Muscle of leg (tissue), 11 donors: ENCODE data around the gene BCAS1. TPM values are rescaled to one million over a fixed set of nuclear protein-coding genes. Genes with fewer than 3 reads are reported as not detected.
"Not testable (repeated sequence)": the region's sequence is repeated elsewhere in the genome, so short reads cannot be mapped to it uniquely, and the experiment has no call there.

Experiments used
- DNase-seq: peaks from one replicate; pipeline ENCODE4 v3.0.0; 2013
- H3K27ac ChIP-seq: one replicate; pipeline ENCODE4 v1.5.1; 2013; ENCODE audit warnings: mild to moderate bottlenecking, low read length, control low read depth
- H3K27me3 ChIP-seq: one replicate; pipeline ENCODE4 v1.6.1; 2013; ENCODE audit warnings: low read length; ENCODE audit not compliant: control insufficient read depth, insufficient read depth
- H3K36me3 ChIP-seq: one replicate; pipeline ENCODE4 v1.6.1; 2013; ENCODE audit warnings: low read length; ENCODE audit not compliant: control insufficient read depth, insufficient read depth
- H3K4me1 ChIP-seq: one replicate; pipeline ENCODE4 v1.6.1; 2013; ENCODE audit warnings: low read length; ENCODE audit not compliant: control insufficient read depth, insufficient read depth
- H3K4me3 ChIP-seq: one replicate; pipeline ENCODE4 v1.5.1; 2013; ENCODE audit warnings: low read length, control low read depth
- H3K9me3 ChIP-seq: replicated peaks from 2 replicates; pipeline ENCODE4 v1.6.1; 2013; ENCODE audit warnings: low read depth, low read length; ENCODE audit not compliant: control insufficient read depth
- WGBS: methylation state at CpG from one replicate; pipeline ENCODE4 v1.1.5; 2013; ENCODE audit warnings: missing lambda C conversion rate; ENCODE audit not compliant: insufficient coverage; 5-methylcytosine and 5-hydroxymethylcytosine counted together
- polyA plus RNA-seq, 8 donors: library from polyadenylated mRNA; unstranded; fragments of 120-200 nt; gene quantifications; one replicate each; pipeline versions ENCODE4 v1.2.1 to v1.2.3, GENCODE V29; 2013; ENCODE audit warnings: inconsistent platforms in 1 of 8, low replicate concordance in 1 of 8; ENCODE audit not compliant: insufficient read length in 8 of 8, insufficient read depth in 1 of 8
- total RNA-seq: library from RNA; stranded (reverse); fragments of 120-200 nt; gene quantifications from one replicate; pipeline ENCODE4 v1.2.4, GENCODE V29; 2013

Gene BCAS1
- total and polyA plus RNA-seq, 9 donors, result 2.6 to 11.4 (median 5.4) TPM

- not testable (repeated sequence) for H3K27me3 ChIP-seq, DNase-seq, H3K4me3 ChIP-seq, H3K4me1 ChIP-seq, H3K9me3 ChIP-seq, H3K36me3 ChIP-seq, H3K27ac ChIP-seq
- WGBS, result 100% methylated on average over 3 of the region's 7 CpGs
Measured at GRCh38 chr20:54006216-54006615, 64.2 kb downstream of the BCAS1 start.

GRCh38 chr20:54005524-54005923 is 64.9 kb downstream of the BCAS1 start:
- WGBS, result 94% methylated on average over 2 of the region's 4 CpGs
- no peaks in the 10 kb centered on the region for H3K27me3 ChIP-seq
- H3K27ac ChIP-seq, result no peak overlapping the region
- DNase-seq, result no peak
- no peaks in the 10 kb centered on the region for H3K4me1 ChIP-seq
- H3K4me3 ChIP-seq, result no peak overlapping the region
- peaks cover 8% of the 10 kb centered on the region for H3K9me3 ChIP-seq
- H3K36me3 ChIP-seq, result no peaks in the 10 kb centered on the region

- H3K4me1 ChIP-seq, result no peaks in the 10 kb centered on the region
- no peak overlapping the region for H3K27ac ChIP-seq
- H3K36me3 ChIP-seq, result no peaks in the 10 kb centered on the region
- no peak for DNase-seq
- peaks cover 8% of the 10 kb centered on the region for H3K9me3 ChIP-seq
- H3K4me3 ChIP-seq, result no peak overlapping the region
- no peaks in the 10 kb centered on the region for H3K27me3 ChIP-seq
Measured at GRCh38 chr20:54004445-54004844, 65.9 kb downstream of the BCAS1 start.

GRCh38 chr20:54002741-54003140 is 67.7 kb downstream of the BCAS1 start:
- no peaks in the 10 kb centered on the region for H3K36me3 ChIP-seq

GRCh38 chr20:54002056-54002575 is 68.3 kb downstream of the BCAS1 start:
- WGBS, result no CpG with 5 or more reads among the region's 2 CpGs
- Histone ChIP-seq H3K36me3 (no peaks in the 10 kb centered on the region), H3K9me3 (peaks cover 8% of the 10 kb centered on the region), H3K27me3 (peaks cover 3% of the 10 kb centered on the region), H3K27ac (no peak overlapping the region), H3K4me1 (no peaks in the 10 kb centered on the region), H3K4me3 (no peak overlapping the region)
- DNase-seq, result no peak

More at GRCh38 chr20:54002741-54003140, 67.7 kb downstream of the BCAS1 start:
- H3K4me3 ChIP-seq, result no peak overlapping the region
- no peak overlapping the region for H3K27ac ChIP-seq
- WGBS, result 100% methylated on average over 1 of the region's 3 CpGs
- no peaks in the 10 kb centered on the region for H3K4me1 ChIP-seq
- no peak for DNase-seq
- H3K9me3 ChIP-seq, result peaks cover 8% of the 10 kb centered on the region
- H3K27me3 ChIP-seq, result peaks cover under 1% of the 10 kb centered on the region

GRCh38 chr20:54000914-54001313 is 69.5 kb downstream of the BCAS1 start:
- DNase-seq, result no peak
- no peak overlapping the region for H3K4me3 ChIP-seq
- H3K4me1 ChIP-seq, result no peaks in the 10 kb centered on the region
- no peaks in the 10 kb centered on the region for H3K36me3 ChIP-seq
- 0% methylated on average over 1 of the region's 2 CpGs for WGBS
- peaks cover 8% of the 10 kb centered on the region for H3K9me3 ChIP-seq
- no peak overlapping the region for H3K27ac ChIP-seq
- H3K27me3 ChIP-seq, result peaks cover 3% of the 10 kb centered on the region

- H3K36me3 ChIP-seq, result no peaks in the 10 kb centered on the region
- peaks cover 3% of the 10 kb centered on the region for H3K27me3 ChIP-seq
- H3K27ac ChIP-seq, result no peak overlapping the region
- peaks cover 8% of the 10 kb centered on the region for H3K9me3 ChIP-seq
- DNase-seq, result no peak
- H3K4me3 ChIP-seq, result no peak overlapping the region
- H3K4me1 ChIP-seq, result no peaks in the 10 kb centered on the region
Measured at GRCh38 chr20:54000262-54000661, 70.1 kb downstream of the BCAS1 start.

- Histone ChIP-seq H3K36me3 (no peaks in the 10 kb centered on the region), H3K4me3 (no peak overlapping the region), H3K4me1 (no peaks in the 10 kb centered on the region), H3K27me3 (peaks cover 3% of the 10 kb centered on the region), H3K9me3 (peaks cover 8% of the 10 kb centered on the region), H3K27ac (no peak overlapping the region)
- DNase-seq, result no peak
- 80% methylated on average over 2 of the region's 3 CpGs for WGBS
Measured at GRCh38 chr20:53999077-53999476, 71.3 kb downstream of the BCAS1 start.

- Histone ChIP-seq H3K4me1 (no peaks in the 10 kb centered on the region), H3K4me3 (no peak overlapping the region), H3K27me3 (peaks cover 3% of the 10 kb centered on the region), H3K27ac (no peak overlapping the region), H3K9me3 (peaks cover 6% of the 10 kb centered on the region), H3K36me3 (no peaks in the 10 kb centered on the region)
- 69% methylated on average over 6 of the region's 10 CpGs for WGBS
- DNase-seq, result no peak
Measured at GRCh38 chr20:53996584-53997486, 73.6 kb downstream of the BCAS1 start.

GRCh38 chr20:53995949-53996348 is 74.4 kb downstream of the BCAS1 start:
- Histone ChIP-seq H3K27ac (no peak overlapping the region), H3K27me3 (peaks cover 3% of the 10 kb centered on the region), H3K4me3 (no peak overlapping the region), H3K4me1 (no peaks in the 10 kb centered on the region), H3K9me3 (no peaks in the 10 kb centered on the region), H3K36me3 (no peaks in the 10 kb centered on the region)
- no peak for DNase-seq
- WGBS, result 61% methylated on average over 3 of the region's 5 CpGs
